Astrocyte (in vitro differentiated cells and primary cell): ENCODE measurements around the gene NTSR1.

Experiments used
- EZH2 ChIP-seq: IDR thresholded peaks from 2 replicates; pipeline ENCODE4 v1.6.1; 2012; ENCODE audit warnings: mild to moderate bottlenecking, low read length, inconsistent platforms; ENCODE audit not compliant: insufficient read depth
- TF ChIP-seq, protein P1 (sequence below): IDR thresholded peaks from 2 replicates; pipeline ENCODE4 v1.5.1; 2011; ENCODE audit warnings: low read depth, mild to moderate bottlenecking, inconsistent platforms, low read length, moderate library complexity; ENCODE audit not compliant: insufficient read depth

DNA sequence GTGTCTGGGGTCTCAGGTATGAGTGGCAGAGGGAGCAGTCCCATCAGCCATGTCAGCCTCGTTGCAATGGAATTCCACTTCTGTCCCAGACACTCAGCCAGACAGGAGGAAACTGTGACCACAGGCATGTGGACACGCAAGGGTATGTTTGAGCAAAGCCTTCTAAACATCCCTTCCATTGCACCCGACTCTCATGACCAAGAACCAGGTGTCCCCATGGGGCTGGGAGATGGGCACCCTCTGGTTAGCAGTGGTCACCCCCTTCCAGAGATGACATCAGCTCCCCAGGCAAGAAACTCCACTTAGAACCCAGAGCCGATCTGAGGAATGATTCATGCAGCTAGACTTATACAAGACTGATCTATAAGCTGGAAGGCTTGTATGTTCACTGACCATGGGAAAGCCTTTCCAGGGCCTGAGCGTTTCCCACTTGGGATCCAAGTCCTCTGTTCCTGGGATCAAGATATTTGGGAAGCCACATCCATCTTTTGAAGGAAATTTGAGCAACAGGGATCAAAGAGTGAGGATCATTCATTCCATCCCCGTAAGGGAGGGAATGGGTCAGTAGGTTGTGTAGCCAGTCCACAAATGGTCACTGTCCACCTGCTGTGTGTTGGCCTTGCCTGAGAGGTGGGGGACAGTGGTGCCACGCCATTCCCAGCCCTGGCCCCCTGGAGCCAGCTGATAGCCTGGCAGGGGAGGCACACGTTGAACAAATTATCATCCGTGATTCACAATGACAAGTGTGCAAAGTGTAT lies 83.7 kb downstream of the NTSR1 start:
- TF ChIP-seq, protein P1, sequence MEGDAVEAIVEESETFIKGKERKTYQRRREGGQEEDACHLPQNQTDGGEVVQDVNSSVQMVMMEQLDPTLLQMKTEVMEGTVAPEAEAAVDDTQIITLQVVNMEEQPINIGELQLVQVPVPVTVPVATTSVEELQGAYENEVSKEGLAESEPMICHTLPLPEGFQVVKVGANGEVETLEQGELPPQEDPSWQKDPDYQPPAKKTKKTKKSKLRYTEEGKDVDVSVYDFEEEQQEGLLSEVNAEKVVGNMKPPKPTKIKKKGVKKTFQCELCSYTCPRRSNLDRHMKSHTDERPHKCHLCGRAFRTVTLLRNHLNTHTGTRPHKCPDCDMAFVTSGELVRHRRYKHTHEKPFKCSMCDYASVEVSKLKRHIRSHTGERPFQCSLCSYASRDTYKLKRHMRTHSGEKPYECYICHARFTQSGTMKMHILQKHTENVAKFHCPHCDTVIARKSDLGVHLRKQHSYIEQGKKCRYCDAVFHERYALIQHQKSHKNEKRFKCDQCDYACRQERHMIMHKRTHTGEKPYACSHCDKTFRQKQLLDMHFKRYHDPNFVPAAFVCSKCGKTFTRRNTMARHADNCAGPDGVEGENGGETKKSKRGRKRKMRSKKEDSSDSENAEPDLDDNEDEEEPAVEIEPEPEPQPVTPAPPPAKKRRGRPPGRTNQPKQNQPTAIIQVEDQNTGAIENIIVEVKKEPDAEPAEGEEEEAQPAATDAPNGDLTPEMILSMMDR: no peak
- TF ChIP-seq EZH2: no peak
